HG03520 (cell line): ENCODE measurements around the gene JAZF1.
"Not testable (repeated sequence)": the region's sequence is repeated elsewhere in the genome, so short reads cannot be mapped to it uniquely, and the experiment has no call there.

Experiments
- ATAC-seq: cut with Tn5 transposase; IDR thresholded peaks from one replicate; pipeline ENCODE4 v1.9.1; 2021; ENCODE audit warnings: mild to moderate bottlenecking, moderate library complexity; ENCODE audit not compliant: unreplicated experiment

The JAZF1 gene

DNA sequence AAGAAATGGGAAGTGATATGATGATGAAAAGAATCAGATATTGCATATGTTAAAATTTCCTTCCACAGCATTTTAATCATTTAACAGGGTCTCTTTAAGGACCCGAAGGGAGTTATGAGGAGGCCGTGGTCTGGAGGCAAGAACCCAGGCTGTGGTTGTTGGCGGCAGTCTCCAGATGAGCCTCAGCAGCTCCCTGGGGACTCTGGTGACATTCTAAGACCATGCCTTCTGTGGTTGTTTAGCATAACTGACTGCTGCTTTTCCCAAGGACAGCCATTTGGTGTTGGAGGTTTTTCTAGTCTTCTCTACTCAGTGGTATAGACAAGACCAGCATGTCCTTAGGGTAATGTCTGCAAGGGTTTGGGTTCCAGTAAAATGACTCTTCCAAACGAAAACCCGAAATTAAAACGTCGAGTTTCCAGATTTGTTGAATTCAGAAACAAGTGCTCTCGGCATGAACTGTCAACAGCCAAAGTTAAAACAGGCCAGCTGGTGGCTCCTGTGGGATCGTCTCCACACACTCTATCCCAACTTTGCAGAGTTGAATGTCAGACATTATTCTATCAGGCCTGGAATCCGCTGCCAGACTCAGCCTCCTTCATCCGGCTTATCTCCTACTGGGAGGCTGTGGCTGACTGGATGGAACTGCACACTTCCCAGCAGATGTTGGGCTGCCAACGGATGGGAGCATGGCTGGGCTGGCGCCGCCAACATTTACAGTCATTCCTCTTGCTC, 257.5 kb downstream of the JAZF1 start:
- ATAC-seq: no peak

DNA sequence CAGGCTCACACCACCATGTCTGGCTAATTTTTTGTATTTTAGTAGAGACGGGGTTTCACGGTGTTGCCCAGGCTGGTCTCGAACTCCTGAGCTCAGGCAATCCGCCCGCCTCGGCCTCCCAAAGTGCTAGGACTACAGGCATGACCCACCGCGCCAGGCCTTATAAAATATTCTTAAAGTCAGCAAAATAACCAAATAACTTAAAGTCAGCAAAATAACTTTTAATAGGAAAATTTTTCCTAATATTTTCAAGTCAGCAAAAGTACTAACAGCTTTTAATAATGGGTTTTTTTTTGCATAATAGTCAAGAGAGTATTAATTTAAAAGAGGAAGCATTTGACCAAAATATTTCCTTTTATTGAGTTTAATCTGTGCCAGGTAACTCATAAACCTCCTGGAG, 258.2 kb downstream of the JAZF1 start:
- ATAC-seq: not testable (repeated sequence)

DNA sequence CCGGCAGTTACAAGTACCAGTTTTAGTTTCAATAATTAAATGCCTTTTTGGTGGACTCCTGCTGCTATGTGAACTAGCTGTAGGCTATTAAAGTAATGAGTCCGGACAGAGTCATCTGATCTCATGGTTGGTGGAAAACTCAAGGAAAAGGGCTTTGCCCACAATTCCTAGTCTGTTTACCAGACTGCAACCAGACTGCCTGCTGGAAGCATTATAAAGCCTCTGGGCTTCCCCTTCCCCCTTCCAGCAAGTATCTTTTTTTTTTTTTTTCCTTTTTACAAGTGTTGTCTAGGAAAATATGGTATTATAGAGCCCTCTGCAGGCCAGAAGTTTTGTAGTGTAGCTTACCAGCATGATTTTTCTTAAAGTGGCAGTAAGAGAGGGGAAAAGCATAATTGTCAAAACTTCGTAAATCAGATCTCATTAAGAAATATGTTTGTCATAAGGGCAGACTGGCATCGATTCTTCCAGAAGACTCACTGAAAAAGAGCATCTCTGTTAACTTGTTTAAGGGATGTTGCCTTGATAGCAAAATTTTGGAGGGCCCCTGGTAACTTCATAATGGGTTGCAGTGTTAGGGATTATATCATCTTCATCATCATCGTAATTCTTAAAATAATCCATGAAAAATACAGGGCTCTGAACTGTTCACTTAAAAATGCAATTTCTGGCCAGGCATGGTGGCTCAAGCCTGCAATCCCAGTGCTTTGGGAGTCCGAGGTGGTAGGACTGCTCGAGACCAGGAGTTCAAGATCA, 259.3 kb downstream of the JAZF1 start:
- ATAC-seq: no peak

DNA sequence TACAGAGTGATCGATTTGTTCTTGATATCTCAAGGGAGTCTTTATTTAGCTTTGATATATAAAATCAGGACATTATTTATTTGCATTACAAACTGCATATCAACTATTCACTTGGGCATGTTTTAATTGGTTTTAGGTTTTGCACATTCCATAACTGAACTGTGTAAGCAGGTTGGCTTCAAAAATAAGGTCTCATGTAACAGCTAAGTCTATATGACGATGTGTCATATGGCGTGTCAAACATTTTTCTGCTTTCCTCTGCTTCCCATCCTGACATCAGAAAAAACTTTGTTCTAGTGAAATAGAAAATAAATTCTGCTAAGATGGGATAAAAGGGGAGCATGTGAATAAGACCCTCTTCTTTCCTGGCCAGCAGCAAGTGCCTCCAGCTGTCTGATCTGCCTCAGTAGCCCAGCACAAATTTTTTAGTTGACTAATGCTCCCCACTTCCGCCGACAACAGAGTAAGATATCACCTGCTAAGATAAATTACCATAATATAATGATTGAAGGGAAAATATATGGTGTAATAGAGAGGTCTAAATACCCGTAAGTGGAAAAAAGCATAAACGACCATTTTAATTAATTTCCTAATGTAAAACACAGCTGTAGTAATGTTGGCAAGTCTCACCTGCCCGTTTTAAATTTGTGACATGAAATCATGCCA, 260.2 kb downstream of the JAZF1 start:
- ATAC-seq: no peak

DNA sequence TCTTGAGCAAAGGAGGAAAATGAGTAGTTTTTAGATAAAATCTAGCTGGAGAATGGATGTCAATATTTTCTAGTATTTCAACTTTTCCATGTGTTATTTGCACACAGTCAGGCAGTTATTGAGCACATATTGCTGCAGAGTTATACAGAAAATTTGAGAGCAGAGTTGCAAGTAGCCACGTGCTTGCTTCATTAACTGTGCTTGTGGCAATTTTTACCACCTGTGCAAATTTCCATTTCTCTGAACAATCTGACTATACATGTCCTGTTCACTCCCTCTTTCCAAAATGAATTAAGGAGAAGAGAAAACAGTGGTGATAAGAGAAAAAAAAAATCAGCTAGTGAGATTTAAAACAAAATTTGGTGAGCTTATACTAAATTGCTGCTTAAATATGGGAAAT, 262.1 kb downstream of the JAZF1 start:
- no peak for ATAC-seq

DNA sequence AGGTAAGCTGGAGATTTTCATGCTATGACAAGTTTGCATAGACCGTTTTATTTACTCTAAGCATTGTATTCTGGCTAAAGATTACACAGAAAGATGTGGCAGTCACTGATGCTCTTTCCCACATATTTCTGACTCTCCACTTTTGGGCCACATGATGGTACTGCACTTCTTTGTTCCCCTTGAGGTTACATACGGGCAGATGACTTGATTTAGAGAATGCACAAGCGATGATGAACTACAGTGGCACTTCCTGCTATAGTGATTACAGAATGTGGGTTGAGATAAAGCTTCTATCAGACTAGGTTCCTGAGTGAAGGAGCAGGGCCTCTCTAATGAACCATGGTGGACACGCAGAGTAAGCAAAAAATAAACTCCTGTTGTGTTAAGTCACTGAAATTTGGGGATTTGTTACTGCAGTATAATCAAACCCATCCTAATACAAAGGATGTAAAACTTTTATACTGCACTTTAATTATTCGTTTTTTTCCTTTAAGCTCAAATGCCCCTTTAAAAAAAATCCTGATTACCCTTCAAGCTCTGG, 262.8 kb downstream of the JAZF1 start:
- ATAC-seq: no peak

DNA sequence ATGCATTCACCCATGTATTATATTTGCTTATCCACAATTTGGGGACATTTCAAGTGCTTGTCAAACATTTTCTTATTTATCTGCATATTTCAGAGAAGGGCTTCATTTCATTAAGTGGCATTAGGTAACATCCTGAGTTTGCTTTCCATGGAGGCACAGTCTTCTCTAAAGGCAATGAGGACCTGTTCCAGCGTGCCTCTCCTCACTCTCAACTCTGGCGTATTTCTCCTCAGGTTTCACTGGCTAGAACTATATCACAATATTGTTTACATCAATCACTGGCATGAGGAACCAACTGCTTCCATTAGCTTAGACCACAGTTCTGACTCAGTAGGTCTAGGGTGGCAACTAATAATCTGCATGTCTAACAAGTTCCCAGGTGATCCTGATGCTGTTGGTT, 263.5 kb downstream of the JAZF1 start:
- no peak for ATAC-seq

DNA sequence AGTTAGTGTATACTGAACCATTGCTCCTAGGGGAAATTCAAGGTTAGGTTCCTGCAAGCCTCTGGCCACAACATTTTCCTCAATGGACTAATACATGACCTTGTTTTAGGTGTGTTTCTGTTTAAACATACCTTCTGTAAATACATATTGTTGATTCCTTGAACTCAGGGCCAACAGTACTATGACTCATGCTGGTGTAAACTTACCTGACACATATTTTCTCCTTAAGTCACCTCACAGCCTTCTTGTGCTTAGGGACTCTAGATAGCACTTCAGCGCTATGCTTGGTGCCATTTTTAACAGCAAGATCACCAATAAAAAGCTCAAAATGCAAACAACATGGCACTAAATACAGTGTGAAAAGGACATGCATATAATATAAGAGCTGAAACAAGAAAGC, 264.2 kb downstream of the JAZF1 start:
- no peak for ATAC-seq

DNA sequence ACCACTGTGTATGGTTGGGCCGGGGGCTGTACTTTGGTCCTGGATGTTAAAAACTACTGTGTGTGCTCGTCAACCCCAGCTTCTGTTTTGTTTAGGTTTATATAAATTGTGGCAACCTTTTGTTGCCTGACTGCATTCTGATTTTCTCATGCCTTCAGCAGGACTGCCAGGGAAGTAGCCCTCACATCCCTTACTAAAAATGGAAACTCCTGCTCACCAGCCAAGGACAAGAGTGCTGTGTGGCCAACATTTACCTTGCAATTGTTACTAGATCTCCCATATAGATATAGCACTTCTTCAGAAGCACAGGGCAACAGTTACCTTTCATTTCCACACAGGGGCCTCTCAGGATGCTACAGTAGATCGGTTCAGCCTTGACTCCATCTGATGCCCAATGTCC, 266.2 kb downstream of the JAZF1 start:
- no peak for ATAC-seq

DNA sequence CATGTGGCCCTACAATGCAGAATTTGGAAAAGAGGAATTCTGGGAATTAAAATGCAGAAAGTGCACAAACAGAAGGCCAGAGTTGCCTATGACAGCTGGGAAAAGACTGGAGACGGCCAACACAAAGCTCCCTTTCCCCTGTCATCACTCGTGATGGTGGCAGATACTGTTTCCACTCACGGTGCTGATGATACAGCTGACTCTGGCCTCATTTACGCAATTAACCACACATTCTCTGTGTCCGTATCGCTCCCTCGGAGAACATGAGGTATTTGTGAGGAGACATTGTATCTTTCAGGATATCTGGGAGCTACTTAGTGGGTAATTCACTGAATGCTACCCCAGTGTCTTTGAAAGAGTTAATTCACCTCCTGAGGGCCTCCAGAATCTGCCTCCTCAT, 267.8 kb downstream of the JAZF1 start:
- ATAC-seq: no peak

DNA sequence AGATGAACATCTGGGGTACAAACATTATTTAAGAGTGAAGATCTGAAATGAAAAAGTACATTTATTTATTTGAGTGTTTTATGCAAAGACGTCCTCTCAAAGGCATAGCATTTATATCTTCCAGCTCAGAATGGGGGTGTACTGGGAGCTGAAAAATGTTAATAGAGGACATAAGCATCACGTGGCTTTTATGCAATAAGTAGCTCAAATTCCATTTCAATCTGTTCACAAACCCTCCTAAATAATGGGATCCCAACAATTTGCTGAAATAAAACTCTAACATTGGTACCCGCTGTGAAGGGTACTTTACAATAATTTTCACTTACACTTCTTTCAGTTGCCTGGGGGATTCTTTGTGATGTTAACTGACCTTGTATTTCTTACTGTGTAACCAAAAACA, 268.7 kb downstream of the JAZF1 start:
- ATAC-seq: no peak

DNA sequence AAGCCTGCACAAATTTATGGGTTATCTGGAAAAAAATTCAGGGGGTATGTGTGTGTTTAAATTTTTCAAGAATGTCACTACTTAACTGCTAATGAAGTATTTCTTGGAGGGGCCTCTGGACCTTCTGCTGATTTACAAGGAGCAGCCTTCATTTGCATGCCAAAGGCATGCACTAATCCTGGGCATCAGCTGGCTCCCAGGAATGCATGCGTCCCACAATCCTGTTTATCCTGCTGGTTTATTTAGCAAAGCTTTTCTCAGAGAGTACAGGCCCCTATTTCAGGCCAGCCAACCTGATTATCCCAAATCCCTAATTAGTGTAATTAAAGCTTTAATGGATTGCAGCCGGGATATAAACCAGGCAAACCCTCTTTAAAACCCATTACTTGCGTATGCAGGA, 270.3 kb downstream of the JAZF1 start:
- no peak for ATAC-seq

DNA sequence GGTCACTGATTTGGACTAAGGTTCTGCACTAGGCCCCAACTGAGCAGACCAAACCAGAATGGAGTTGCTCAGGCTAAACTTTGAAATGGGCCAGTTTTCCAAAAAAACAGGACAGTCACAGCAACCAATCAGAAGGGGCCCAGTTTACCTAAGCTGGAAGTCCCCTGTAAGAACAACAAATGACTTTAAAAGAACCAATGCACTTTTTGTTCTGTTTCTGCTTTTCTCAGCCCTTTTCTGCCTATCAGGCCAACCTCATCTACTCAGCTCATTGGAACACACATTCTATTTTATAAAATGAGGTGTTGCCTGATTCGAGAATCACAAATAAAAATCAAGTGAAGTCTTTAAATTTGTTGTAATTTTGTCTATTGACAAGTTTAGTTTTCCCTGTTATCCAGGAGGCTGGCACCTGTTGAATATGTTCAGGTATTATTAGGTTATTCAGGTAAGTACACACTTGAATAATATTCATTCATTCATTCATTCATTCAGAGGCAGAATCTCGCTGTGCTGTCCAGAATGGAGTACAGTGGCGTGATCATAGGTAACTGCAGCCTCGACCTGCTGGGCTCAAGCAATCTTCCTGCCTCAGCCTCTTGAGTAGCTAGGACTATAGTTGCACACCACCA, 271.9 kb downstream of the JAZF1 start:
- no peak for ATAC-seq

DNA sequence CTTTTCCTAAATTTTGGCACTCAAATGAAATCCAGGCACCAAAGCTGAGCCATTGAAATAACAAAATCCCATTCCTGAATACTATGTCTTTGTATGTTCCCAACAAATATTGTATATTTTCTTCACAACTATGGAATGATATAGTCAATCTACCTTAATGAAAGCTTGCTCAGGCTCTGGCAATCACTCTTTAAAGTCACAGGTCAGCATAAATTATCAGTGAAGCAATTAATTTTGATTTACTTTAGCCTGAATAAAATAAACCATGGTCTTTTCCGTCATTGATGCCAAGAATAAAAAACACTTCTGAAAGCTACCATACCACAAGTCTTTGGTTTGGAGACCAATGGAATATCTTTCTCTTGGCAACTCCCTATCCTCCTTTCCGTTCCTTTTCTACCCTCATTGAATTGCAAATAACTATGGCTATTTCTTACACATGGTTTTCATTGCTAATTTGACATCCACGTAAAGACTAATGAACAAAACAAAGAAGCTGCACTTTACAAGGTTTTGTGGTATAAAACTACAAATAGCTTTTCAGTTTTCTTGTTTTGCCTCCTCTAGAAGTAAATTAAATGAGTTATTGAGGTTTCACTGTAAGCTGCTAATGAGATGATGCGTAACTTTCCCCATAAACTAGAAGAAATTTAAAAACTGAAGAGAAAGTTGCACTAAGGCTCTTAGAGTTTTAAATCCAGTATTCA, 274.1 kb downstream of the JAZF1 start:
- ATAC-seq: no peak

DNA sequence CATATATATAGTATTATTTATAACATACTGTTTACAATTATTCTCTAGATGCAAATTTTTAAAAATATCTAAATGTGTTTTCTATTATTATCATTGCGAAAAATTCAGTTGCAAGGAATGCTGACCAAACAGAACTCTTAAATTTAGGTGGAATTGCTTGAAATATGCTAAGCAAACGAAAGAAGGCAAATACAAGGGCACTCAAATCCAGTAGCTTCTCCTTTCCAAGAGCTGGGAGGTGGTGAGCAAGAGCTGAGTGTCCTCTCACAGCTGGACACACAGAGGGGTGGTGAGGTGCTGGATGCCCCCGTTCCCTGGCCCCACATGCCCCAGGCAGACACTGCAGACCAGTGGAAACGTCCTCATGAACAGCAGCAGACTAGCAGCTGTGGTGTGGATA, 274.6 kb downstream of the JAZF1 start:
- no peak for ATAC-seq

DNA sequence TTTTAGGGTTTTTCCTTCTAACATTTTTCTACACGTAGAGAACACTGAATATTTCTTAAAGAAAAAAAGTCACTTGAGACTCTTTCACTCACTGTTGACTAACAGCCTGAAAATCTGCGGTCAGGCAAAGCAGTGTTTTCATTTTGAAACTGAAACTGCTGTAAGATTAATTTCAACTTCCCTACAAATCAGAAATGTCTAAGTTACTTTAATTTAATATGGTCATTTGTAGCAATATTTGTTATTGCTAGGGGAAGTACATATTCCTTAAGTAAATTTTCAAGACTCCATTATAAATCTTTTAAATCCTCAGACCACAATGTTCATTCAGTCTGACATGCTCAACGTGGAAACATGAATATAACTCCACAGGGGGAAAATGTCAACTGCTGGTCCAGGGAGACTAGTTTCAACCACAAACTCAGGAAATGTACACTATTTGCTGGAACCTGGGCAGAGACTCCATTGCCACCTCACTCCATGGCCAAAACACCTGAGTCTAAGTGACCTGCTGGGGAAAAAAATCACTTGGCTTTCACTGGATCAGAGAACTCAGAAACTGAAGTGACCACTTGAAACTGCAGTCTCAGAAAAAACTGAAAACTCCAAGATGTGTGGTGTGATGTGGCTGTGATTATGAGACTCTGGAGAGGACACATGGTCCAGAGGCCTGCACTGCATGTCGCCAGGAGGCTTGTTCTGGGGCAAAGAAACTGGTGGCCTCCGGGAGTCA, 279.4 kb downstream of the JAZF1 start:
- ATAC-seq: peak; percentile 87

DNA sequence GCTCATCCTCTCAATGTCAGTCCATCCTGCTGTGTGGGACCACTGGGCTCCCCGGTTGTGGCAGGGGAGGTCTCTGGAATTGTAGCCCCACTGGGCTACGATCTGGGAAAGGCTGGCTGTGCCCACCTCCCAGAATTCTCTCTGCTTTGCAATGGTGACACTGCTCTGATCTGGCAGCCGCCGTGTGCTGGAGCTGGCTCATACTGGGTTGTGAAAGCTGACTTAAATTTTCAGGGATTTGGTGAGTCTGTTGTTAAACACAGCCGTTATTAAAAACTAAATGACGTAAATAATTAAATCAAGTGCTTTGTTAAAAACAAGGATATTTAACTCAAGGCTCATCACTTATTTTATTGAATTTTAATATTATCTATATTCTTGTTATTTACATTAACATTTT, 280.6 kb downstream of the JAZF1 start:
- no peak for ATAC-seq

DNA sequence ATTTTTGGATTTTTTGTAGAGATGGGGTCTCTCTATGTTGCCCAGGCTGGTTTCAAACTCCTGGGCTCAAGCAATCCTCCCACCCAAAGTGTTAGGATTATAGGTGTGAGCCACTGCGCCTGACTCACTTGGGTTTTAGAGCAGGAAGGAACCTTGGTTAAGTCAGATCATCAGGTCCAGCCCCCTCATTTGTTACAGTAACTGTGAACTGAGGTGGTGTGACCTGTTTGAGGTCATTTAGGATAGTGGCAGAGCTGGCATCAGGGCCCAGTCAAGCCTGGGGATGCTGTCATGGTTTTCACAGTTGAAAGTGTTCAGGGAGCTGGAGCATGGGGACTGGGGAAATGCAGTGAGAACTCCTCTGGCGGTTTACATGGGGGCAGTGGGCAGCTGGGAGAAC, 281.0 kb downstream of the JAZF1 start:
- ATAC-seq: no peak

DNA sequence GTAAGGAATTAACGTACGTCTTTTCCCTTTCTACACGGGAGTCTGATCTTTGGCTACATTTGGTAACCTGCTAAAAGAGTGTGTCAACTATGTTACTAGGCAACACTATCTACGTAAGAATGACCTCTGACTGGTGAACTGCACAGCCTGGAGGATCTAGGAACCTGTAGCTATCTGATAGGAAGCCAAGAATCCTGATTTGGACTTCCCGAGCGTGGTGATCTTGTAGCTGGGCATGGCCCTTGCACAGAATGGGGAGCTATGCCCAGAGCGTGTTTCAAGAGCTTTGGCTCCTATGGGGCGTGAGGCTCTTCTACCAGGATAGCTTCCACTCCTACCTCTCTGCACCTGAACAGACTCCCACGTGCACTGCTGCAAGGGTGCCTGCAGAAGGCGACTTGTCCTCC, 283.2 kb downstream of the JAZF1 start:
- no peak for ATAC-seq

DNA sequence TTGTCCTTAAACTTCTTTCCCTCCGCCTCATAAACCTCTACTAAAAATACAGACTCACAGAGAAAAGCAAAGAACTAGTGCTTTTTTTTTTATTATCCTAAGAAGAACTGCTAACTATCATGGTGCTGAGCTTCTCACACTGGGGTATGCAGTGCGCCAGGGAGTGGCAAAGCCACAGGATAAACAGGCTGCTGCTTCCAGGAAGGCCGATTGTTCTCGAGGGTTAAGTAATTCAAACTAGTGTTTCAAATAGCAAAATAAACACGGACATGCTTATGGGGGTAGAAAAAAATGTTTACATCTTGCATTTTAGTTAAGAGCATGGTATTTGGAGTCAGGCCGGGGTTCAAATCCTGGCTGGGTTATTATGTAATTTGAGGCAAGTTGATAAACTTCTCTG, 283.6 kb downstream of the JAZF1 start:
- no peak for ATAC-seq
